Adrenal gland (tissue), 12 donors: ENCODE results near the gene DOCK3. TPM values are rescaled to one million over a fixed set of nuclear protein-coding genes. Genes with fewer than 3 reads are reported as not detected.
"Not testable (repeated sequence)": the region's sequence is repeated elsewhere in the genome, so short reads cannot be mapped to it uniquely, and the experiment has no call there.

ENCODE experiments used
- DNase-seq, 7 donors: peaks; one replicate each; pipeline ENCODE4 v3.0.0-alpha.2; 2019 to 2020
- H3K27ac ChIP-seq, 5 donors: fragments of 200-600 bp; sonication (generic) in 4 of 5; 1 replicate in 3 of 5; 2 replicates in 2 of 5; pipeline versions ENCODE4 v1.5.1 to v1.8.0; 2016 to 2020; ENCODE audit warnings: mild to moderate bottlenecking in 1 of 5
- H3K27me3 ChIP-seq: fragments of 200-600 bp; 2 replicates; pipeline ENCODE4 v1.8.0; 2021
- H3K36me3 ChIP-seq, 2 donors: fragments of 200-600 bp; replicated peaks in 1 of 2; 1 replicate in 1 of 2; 2 replicates in 1 of 2; pipeline versions ENCODE4 v1.5.1 to v1.8.0; 2018 to 2022
- H3K4me1 ChIP-seq, 2 donors: fragments of 200-600 bp; replicated peaks in 1 of 2; 1 replicate in 1 of 2; 2 replicates in 1 of 2; pipeline versions ENCODE4 v1.5.1 to v1.8.0; 2018 to 2021
- H3K4me3 ChIP-seq, 4 donors: fragments of 200-600 bp; sonication (generic) in 3 of 4; one replicate each; pipeline ENCODE4 v1.5.1; 2016 to 2018
- H3K9me3 ChIP-seq, 3 donors: fragments of 200-600 bp; sonication (generic) in 1 of 3; replicated peaks in 1 of 3; 1 replicate in 2 of 3; 2 replicates in 1 of 3; pipeline versions ENCODE4 v1.5.1 to v1.8.0; 2016 to 2021
- POLR2A ChIP-seq, 2 donors: fragments of 450-650 bp; IDR thresholded peaks; one replicate each; pipeline ENCODE4 v1.6.1; 2017; ENCODE audit warnings: antibody characterized with exemption in 2 of 2, mild to moderate bottlenecking in 2 of 2, moderate library complexity in 1 of 2
- WGBS, 4 donors: extraction: QIAGEN DNeasy Blood & Tissue Kit in 2 of 4; methylation state at CpG; one replicate each; pipeline versions ENCODE4 v1.1.5 to v1.1.7; 2013 to 2017; 5-methylcytosine and 5-hydroxymethylcytosine counted together
- intact Hi-C, 2 donors: fragments of 100-400 bp; cut with DNase I; formaldehyde crosslinking; loops; one replicate each; pipeline versions ENCODE4 v1.14.1 to v1.15.0; 2022 to 2023
- polyA plus RNA-seq, 3 donors: library from polyadenylated mRNA; stranded (reverse); fragments of 200-250 nt in 2 of 3; fragments of 350-450 nt in 1 of 3; fragmentation: Illumina TruSeq in 1 of 3; extraction: RNeasy Lipid Tissue Mini Kit (QIAGEN cat#74804) in 1 of 3; gene quantifications; one replicate each; pipeline ENCODE4 v1.2.3, GENCODE V29; 2013 to 2014
- total RNA-seq, 9 donors: library from RNA; depleted of rRNA in 4 of 9; stranded (reverse); fragments of >200 nt in 4 of 9; fragments of 120-200 nt in 1 of 9; fragmentation: NEBNext Ultra II Directional in 1 of 9; extraction: Animal tissue kit (Norgen Biotek cat#: 25700) in 1 of 9; gene quantifications; one replicate each; pipeline versions ENCODE4 v1.1.0 to v1.2.4, GENCODE V29; 2013 to 2023
- TF ChIP-seq, protein P1 (sequence below), 6 experiments: fragments of 450-650 bp in 4 of 6; fragments of 200-600 bp in 2 of 6; sonication (generic) in 1 of 6; IDR thresholded peaks; 1 replicate in 5 of 6; 2 replicates in 1 of 6; pipeline versions ENCODE4 v1.5.1 to v1.8.0; 2016 to 2021; ENCODE audit warnings: antibody characterized with exemption in 6 of 6, mild to moderate bottlenecking in 2 of 6, moderate library complexity in 1 of 6
- donor health status: healthy with polysubstance abuse.
- donor health status: Bipolar disorder and iron deficiency.
- donor health status: DM: yes; HTN: yes; CAD: no.
- donor health status: DM: no; HTN: no; CAD: no.
- donor health status: DM: no; HTN: no; CAD: no.
- donor health status: DM: yes; HTN: yes; CAD: no.

Gene DOCK3
- total and polyA plus RNA-seq, 12 donors = 0.72 to 8.6 (median 2.9) TPM

- WGBS, 4 donors = 37 to 45% (median 39%) methylated on average over 8 of the region's 8 CpGs
- intact Hi-C loops = loop anchor here in 1 of 2 donors (5.0 to 10.0 kb wide), 2 partner anchors 46 to 298 kb away; no protein-coding TSS in a partner anchor
- Histone ChIP-seq H3K27ac (peak overlapping the region in 3 of 5 donors; percentile 87 to 95 (median 92)), H3K36me3 (peaks cover 0 to 17% of the 10 kb centered on the region in 2 donors), H3K27me3 (no peaks in the 10 kb centered on the region), H3K4me1 (peaks cover 14 to 46% of the 10 kb centered on the region in 2 donors), H3K4me3 (peak overlapping the region in 2 of 4 donors; percentile 87 to 98), H3K9me3 (no peaks in the 10 kb centered on the region)
- peak in 1 of 7 donors; percentile 49 for DNase-seq
- TF ChIP-seq POLR2A (IDR thresholded peaks at IDR 0.05) = no peak
- TF ChIP-seq, protein P1, sequence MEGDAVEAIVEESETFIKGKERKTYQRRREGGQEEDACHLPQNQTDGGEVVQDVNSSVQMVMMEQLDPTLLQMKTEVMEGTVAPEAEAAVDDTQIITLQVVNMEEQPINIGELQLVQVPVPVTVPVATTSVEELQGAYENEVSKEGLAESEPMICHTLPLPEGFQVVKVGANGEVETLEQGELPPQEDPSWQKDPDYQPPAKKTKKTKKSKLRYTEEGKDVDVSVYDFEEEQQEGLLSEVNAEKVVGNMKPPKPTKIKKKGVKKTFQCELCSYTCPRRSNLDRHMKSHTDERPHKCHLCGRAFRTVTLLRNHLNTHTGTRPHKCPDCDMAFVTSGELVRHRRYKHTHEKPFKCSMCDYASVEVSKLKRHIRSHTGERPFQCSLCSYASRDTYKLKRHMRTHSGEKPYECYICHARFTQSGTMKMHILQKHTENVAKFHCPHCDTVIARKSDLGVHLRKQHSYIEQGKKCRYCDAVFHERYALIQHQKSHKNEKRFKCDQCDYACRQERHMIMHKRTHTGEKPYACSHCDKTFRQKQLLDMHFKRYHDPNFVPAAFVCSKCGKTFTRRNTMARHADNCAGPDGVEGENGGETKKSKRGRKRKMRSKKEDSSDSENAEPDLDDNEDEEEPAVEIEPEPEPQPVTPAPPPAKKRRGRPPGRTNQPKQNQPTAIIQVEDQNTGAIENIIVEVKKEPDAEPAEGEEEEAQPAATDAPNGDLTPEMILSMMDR (IDR thresholded peaks at IDR 0.05) = no peak
These were observed 711.6 kb downstream of the DOCK3 start for GRCh38 chr3:51386159-51386851.

GRCh38 chr3:51386852-51387229 is 712.1 kb downstream of the DOCK3 start:
- Histone ChIP-seq H3K4me3 (peak overlapping the region in 1 of 4 donors; percentile 98), H3K36me3 (peaks cover 0 to 17% of the 10 kb centered on the region in 2 donors), H3K4me1 (peaks cover 16 to 48% of the 10 kb centered on the region in 2 donors), H3K27me3 (no peaks in the 10 kb centered on the region), H3K9me3 (no peaks in the 10 kb centered on the region), H3K27ac (peak overlapping the region in 1 of 5 donors; percentile 10)
- WGBS, 4 donors = 91 to 97% (median 92%) methylated on average over 5 of the region's 5 CpGs
- DNase-seq = peak in 1 of 7 donors; percentile 50
- TF ChIP-seq, protein P1 (IDR thresholded peaks at IDR 0.05) = no peak
- no peak for TF ChIP-seq POLR2A (IDR thresholded peaks at IDR 0.05)
- intact Hi-C loops = loop anchor here in 1 of 2 donors (5.0 to 10.0 kb wide), 2 partner anchors 45 to 298 kb away; no protein-coding TSS in a partner anchor

GRCh38 chr3:51387281-51387680 is 712.6 kb downstream of the DOCK3 start:
- not testable (repeated sequence) for H3K27me3 ChIP-seq, H3K9me3 ChIP-seq, H3K27ac ChIP-seq
- intact Hi-C loops = loop anchor here in 1 of 2 donors (5.0 to 10.0 kb wide), 2 partner anchors 45 to 298 kb away; no protein-coding TSS in a partner anchor
- peaks cover 0 to 18% of the 10 kb centered on the region in 2 donors for H3K36me3 ChIP-seq
- WGBS, 4 donors = 75 to 86% (median 84%) methylated on average over 6 of the region's 6 CpGs
- peak overlapping the region in 1 of 4 donors; percentile 98 for H3K4me3 ChIP-seq
- peaks cover 20 to 53% of the 10 kb centered on the region in 2 donors for H3K4me1 ChIP-seq
- peak in 1 of 7 donors; percentile 46 for DNase-seq

DNA sequence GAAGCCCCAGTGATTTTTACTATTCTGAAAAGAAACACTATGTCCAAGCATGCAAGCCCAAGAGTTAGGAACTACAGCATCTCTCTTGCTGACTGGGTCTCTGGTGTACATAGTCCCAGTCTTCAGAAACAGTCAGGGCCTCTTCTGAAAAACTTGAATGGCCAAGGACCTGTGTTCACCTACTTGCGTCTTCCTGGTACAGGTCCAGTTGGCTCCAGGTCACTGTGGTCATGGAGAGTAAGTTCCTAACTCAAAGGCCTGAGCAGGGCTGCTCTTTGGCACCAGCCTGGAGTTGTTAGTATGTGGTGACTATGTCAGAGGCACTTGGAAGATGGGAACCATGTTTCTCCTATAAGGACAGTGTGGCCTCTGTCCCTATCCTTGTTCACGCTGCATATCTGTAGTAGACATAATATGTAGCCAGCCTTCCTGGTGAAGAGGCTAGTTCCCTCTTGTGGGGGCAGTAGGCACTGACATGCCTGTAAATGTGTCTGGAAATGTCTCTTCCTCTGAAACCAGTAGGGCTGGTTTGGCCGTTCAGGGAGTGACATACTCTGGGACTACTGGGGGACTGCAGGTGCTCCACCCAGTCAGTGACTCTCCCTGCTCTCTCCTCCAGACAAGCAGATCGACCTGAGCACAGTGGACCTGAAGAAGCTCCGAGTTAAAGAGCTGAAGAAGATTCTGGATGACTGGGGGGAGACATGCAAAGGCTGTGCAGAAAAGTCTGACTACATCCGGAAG is 713.7 kb downstream of the DOCK3 start:
- Histone ChIP-seq H3K4me3 (no peak overlapping the region), H3K36me3 (peaks cover 0 to 30% of the 10 kb centered on the region in 2 donors), H3K27ac (no peak overlapping the region), H3K9me3 (no peaks in the 10 kb centered on the region), H3K27me3 (no peaks in the 10 kb centered on the region), H3K4me1 (peaks cover 23 to 59% of the 10 kb centered on the region in 2 donors)
- TF ChIP-seq POLR2A (IDR thresholded peaks at IDR 0.05) = no peak
- TF ChIP-seq, protein P1 (IDR thresholded peaks at IDR 0.05) = no peak
- WGBS, 4 donors = 70 to 80% (median 73%) methylated on average over 5 to 6 of the region's 6 CpGs
- intact Hi-C loops = loop anchor here in 1 of 2 donors (5.0 to 10.0 kb wide), 2 partner anchors 44 to 296 kb away; no protein-coding TSS in a partner anchor
- peak in 1 of 7 donors; percentile 48 for DNase-seq
